OCI-LY7 (cell line): ENCODE measurements around the gene LRRC26.

Experiments used
- CTCF ChIP-seq: fragments of 200-600 bp; sonication (generic); conservative IDR thresholded peaks from 2 replicates; pipeline ENCODE4 v1.5.1; 2014; ENCODE audit warnings: mild to moderate bottlenecking, antibody characterized with exemption, low read length, moderate library complexity, mixed read lengths
- EZH2phosphoT487 ChIP-seq: fragments of 200-600 bp; sonication (generic); IDR thresholded peaks from 2 replicates; pipeline ENCODE4 v1.6.1; 2018; ENCODE audit warnings: low read depth, borderline replicate concordance, mild to moderate bottlenecking, mixed run types, antibody characterized with exemption, low read length, moderate library complexity, mixed read lengths

GRCh38 chr9:137162505-137163364 lies 7.1 kb downstream of the LRRC26 start:
- TF ChIP-seq CTCF = no peak
- TF ChIP-seq EZH2phosphoT487 = no peak
